DMS53 treated with DMSO at 0.1 percent for 48 hours (cell line): ENCODE data around the gene ANXA3.

Experiments
- DNase-seq: peaks from one replicate; lab custom pipeline; 2025; ENCODE audit not compliant: unreplicated experiment; lab: John Stamatoyannopoulos, UW

The ANXA3 gene

GRCh38 chr4:78609580-78609979 lies 58.0 kb downstream of the ANXA3 start:
- no peak for DNase-seq

- DNase-seq: no peak
These were observed 59.1 kb downstream of the ANXA3 start for GRCh38 chr4:78610546-78611214.

GRCh38 chr4:78611215-78611558 lies 59.6 kb downstream of the ANXA3 start:
- no peak for DNase-seq

DNA sequence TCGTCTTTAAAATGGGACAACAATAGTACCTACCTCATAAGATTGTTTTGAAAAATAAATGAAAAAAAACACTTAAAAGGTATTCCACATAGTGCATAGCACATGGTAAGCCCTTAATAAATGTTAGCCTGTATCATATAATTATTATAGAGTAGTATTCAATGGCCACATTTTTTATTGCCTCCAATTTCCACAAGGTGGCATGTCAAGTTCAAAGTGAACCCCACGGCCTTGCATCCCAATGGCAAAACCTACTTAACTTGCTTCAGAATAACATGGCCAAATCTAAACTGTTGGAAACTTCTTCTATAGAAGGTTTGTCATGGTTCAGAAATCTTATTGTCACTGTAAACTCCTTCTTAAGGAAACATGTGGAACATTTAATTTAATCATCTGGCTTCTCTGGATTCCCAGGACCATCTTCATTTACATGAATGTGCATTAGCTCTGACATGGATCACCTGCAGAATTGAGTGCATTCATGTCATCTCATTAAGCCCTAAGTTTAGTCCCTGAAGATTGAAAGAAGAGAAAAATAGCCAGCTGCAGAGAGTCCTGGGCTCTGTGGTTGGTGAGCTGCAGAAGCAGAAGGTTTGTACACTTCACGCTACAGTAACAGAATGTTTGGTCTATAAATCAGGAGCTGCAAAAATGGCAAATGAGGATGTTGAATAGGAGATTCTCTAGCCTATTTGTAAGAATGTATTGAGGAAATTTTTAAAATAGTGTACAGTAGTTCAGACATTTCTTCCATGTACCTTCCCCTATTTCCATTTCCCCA lies 61.0 kb downstream of the ANXA3 start:
- DNase-seq: peak; percentile 6

GRCh38 chr4:78613522-78614321 lies 62.2 kb downstream of the ANXA3 start:
- no peak for DNase-seq

DNA sequence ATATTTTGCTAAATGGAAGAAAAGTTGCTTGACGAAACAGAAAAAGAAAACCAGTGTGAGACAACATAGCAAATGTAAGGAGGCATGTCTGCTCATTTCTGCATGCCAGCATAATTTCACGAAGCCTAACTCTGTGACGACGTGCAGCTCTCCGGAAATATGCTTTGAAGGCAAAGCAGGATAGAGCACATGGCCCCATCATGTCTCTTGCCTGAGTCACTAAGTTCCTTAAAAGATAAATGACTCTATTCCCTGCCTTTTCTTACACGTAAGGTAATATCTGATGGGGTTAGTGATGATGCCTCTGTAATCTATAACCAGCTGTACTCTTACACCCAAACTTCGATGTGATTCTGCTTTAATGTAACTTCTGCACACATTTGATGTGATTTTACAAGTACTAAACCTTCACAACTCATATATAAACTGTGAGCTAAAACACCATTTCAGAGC lies 64.5 kb downstream of the ANXA3 start:
- DNase-seq: no peak

DNA sequence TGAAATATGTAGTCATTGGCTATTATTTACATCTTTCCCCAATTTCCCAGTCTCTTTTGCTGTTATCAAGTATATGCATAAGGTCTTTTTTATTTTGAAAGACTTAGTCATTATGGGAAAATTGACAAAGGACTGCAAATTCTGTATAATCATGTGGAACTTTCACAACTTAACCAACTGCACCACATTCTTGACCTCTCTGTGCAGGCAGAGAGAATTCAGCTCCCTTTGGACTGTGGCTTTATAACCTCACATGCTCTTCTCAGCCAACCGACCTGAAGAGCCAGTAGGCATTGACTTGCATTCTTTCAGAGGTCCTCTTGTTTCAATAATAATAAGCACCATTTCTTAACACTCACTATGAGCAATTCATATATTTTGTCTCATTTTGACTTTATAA lies 66.9 kb downstream of the ANXA3 start:
- DNase-seq: no peak

DNA sequence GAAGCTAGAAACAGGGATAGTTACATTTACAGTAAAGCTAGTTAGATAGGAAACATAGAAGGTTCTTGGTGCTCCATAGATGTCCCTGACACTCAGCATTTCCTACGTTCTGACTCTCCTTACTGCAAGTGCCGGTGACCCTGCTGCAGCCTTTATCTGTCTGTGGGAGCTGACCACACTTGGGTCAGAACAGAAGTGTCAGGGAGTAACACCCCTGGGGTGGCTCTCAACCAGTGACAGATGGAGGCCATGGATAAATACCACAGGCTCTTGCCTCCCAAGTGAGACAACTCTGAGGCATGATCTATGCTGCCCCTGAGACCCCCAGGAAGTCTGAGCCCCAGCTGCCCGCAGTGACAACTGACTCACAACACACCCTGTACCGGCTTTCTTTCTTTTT lies 69.8 kb downstream of the ANXA3 start:
- DNase-seq: no peak

DNA sequence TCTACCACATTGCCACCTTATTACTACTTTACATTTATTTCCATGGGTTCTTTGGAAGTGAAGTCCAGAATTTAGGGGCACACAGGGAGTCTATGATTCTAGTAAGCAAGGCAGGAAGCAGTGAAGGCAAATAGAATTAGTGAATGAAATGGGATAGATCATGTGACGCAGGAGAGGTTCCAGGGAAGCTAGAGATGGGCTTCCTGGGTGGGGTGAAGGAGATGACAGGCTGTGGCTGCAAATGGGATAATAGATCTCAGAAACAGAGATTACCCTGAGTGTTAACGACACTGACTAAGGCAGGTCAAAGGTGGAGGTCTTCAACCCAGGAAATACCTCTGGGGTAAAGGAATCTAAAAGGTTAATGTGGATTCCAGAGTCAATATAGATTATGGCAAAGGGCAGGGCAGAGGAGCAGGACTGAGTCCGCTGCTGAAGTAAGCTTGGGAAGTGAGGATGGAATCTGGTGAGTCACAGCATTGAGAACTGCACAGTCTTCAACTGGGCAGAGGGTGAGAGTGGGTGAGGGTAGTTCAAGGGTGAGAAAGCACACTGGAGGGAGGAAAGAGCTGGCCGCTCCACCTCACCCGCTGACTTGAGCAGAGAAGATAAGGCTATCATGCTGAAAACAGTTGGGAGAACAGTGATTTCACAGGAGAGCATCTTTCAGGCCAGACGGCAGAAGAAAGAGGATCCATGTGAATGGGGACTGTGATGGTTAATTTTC lies 70.8 kb downstream of the ANXA3 start:
- no peak for DNase-seq

GRCh38 chr4:78624048-78624447 lies 72.5 kb downstream of the ANXA3 start:
- no peak for DNase-seq

- DNase-seq: no peak
These were observed 73.5 kb downstream of the ANXA3 start for GRCh38 chr4:78625073-78625472.

DNA sequence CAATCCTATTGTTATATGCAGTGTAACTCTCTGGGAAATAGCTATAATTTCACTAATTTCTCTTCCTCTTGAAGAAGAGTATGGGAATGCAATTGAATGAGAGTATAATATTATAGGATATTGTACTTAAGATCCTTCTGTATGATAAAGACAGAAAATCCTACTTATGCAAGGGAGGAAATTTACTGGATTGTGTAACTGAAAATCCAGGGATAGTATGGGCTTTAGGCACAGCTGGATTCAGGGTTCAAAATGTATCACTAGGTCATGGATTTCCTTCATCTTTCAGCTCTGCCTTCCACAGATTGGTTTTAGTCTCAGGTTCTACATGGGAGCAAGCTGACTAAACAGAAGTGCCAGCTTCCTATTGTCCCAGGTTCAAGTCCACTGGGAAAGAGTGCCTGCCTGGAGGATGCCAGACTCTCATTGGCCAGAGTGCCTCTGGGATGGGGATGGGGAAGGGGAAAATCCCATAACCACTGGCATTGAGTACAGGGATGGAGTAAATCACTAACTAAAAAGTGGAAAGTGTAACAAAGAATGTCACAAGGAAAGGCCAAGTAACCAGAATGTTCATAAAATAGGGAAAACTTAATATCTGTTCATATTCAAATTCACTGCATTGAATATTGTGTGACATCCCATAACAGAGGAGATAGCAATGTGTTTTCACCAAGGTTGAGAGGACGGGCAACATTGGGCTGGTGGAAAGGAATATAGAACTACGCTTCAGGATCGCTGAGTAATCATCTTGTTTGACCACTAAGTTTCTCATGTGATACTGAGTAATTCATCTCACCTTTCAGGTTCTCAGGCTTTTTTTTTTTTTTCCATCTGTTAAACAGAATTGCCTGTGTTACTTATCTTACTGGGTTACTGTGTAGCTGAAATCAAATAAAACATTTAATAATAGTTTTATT lies 75.7 kb downstream of the ANXA3 start:
- no peak for DNase-seq

DNA sequence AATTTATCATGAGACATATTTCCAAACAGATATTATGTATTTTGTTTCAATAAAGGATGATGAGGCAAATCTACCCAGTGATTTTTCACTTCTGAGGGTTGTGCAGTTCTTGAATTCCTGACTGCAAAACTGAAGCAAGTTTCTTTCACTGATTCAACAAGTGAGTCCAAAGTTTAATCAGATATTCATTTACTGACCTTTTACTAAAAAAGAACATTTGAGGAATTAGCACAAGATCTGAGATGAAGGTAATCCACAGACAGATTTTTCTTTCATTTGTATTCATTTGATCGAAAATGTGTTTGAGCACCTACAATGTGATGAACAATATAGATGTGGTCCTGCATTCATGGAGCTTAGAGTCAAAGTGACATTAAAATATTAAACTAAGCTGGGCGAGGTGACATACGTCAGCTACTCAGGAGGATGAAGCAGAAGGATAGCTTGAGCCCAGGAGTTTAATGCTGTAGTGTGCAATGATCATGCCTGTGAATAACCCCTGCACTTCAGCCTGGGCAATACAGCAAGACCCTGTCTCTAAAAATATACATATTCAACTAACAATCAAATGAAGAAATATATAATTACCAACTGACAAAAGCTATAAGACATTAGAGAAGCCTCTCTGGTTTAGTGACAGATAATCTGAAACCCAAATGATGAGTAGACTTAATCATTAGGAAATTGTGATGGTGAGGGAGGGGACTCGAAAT lies 76.6 kb downstream of the ANXA3 start:
- DNase-seq: no peak

GRCh38 chr4:78629991-78630541 lies 78.5 kb downstream of the ANXA3 start:
- DNase-seq: no peak

GRCh38 chr4:78630615-78631014 lies 79.0 kb downstream of the ANXA3 start:
- no peak for DNase-seq

- DNase-seq: no peak
These were observed 82.6 kb downstream of the ANXA3 start for GRCh38 chr4:78634011-78634664.

DNA sequence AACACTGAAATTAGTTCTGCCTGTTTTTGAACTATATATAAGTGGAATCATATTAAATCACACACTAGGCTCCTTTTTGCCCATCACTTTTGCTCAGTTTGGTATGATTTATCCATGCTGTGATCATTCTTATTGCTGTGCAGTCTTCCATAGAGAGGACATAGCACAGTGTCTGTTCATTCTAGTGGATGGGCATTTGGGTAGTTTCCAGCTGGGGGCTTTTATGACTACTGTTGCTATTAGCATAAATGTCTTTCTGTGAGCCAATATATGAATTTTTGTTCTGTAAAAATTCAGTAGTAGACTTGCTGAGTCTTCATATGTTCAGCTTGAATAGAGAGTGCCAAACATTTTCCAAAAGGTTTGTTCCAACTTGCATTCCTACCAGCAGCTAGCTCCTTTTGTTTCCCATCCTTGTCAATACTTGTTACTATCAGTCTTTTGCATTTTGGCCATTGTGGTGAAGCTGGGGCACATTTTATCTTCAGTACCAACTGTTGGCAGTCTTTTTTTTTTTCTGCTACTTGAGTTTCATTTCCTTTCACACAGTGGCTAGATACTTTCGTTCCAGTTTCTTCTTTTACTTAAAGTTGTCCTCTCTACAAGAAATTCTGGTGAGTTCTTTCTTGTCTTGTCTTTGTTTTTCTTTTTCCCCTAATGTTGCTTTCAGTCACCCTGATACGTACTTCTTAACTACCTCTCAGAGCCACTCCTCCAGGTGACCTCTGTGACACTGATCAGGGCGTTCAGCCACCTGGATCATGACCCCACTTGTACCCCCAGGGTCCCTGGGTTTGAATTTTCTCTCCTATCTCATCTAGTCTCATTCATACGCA lies 87.0 kb downstream of the ANXA3 start:
- no peak for DNase-seq

DNA sequence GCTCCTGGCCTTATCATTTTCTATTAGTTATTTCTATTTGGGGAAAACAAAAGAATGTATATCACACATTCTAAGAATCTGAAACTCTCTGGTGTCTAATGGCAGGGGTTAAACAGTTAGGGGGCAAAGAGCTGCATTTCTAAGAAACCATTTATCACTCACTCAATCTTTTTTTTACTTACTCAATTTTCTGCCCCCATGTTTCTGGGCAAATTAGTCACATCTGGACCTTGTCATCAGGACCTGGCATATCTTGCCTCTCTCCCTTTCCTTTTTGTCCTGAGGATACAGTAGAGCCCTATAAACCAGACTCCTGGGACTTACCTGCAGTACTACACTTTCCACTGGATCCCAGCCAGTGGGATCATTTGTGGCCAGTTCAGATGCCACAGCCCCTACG lies 89.1 kb downstream of the ANXA3 start:
- no peak for DNase-seq
